Bronchial epithelial cell (primary cell): ENCODE results near the gene HAPSTR1. TPM values are rescaled to one million over a fixed set of nuclear protein-coding genes. Genes with fewer than 3 reads are reported as not detected.

Experiments
- DNase-seq: peaks from one replicate; pipeline ENCODE4 v3.0.0-alpha.2; 2010; ENCODE audit warnings: low read depth
- FAIRE-seq: peaks from 2 replicates; lab custom pipeline; 2011; peaks lifted over from hg19 to GRCh38; lab: Jason Lieb, UNC
- H3K27me3 ChIP-seq: 2 replicates; pipeline ENCODE4 v1.5.1; 2011; ENCODE audit warnings: low read length; ENCODE audit not compliant: control insufficient read depth, insufficient read depth
- H3K36me3 ChIP-seq: 2 replicates; pipeline ENCODE4 v1.5.1; 2011; ENCODE audit warnings: low read length; ENCODE audit not compliant: control insufficient read depth, insufficient read depth
- H3K4me3 ChIP-seq: 2 replicates; pipeline ENCODE4 v1.5.1; 2011; ENCODE audit warnings: mild to moderate bottlenecking, low read depth, low read length, control low read depth
- CTCF ChIP-seq: IDR thresholded peaks from 2 replicates; pipeline ENCODE4 v1.5.1; 2011; ENCODE audit warnings: mild to moderate bottlenecking, moderate library complexity, low read length, control low read depth, inconsistent platforms; ENCODE audit not compliant: insufficient read depth, severe bottlenecking
- total RNA-seq: library from RNA; depleted of rRNA; stranded (reverse); fragments of >200 nt; gene quantifications from 2 replicates; pipeline ENCODE4 v1.2.1, GENCODE V29; 2014

Gene HAPSTR1
- total RNA-seq, 1 donor from 2014 or later: 66.1 TPM

- no peak for TF ChIP-seq CTCF
- FAIRE-seq (no peak), DNase-seq (no peak)
- H3K4me3 ChIP-seq: peak overlapping the region; percentile 63
- H3K27me3 ChIP-seq: no peaks in the 10 kb centered on the region
- H3K36me3 ChIP-seq: peaks cover 6% of the 10 kb centered on the region
Observed at GRCh38 chr16:9090101-9090959, 1.1 kb upstream of the HAPSTR1 start.

GRCh38 chr16:9091867-9092281 lies 430 bp downstream of the HAPSTR1 start:
- H3K27me3 ChIP-seq: no peaks in the 10 kb centered on the region
- DNase-seq: no peak
- FAIRE-seq: no peak
- no peak for TF ChIP-seq CTCF
- peak overlapping the region; percentile 81 for H3K4me3 ChIP-seq
- H3K36me3 ChIP-seq: peaks cover 6% of the 10 kb centered on the region

GRCh38 chr16:9092282-9092977 lies 986 bp downstream of the HAPSTR1 start:
- FAIRE-seq (no peak), DNase-seq (no peak)
- no peaks in the 10 kb centered on the region for H3K27me3 ChIP-seq
- peaks cover 7% of the 10 kb centered on the region for H3K36me3 ChIP-seq
- no peak for TF ChIP-seq CTCF
- peak overlapping the region; percentile 81 for H3K4me3 ChIP-seq

GRCh38 chr16:9092978-9093344 lies 1.5 kb downstream of the HAPSTR1 start:
- no peak for FAIRE-seq
- no peak for DNase-seq
- no peak for TF ChIP-seq CTCF

GRCh38 chr16:9094011-9094846 lies 2.8 kb downstream of the HAPSTR1 start:
- Histone ChIP-seq H3K36me3 (peaks cover 7% of the 10 kb centered on the region), H3K27me3 (no peaks in the 10 kb centered on the region), H3K4me3 (peak overlapping the region; percentile 81)
- FAIRE-seq: no peak
- TF ChIP-seq CTCF: no peak
- DNase-seq: no peak

More at GRCh38 chr16:9092978-9093344, 1.5 kb downstream of the HAPSTR1 start:
- Histone ChIP-seq H3K27me3 (no peaks in the 10 kb centered on the region), H3K4me3 (peak overlapping the region; percentile 81), H3K36me3 (peaks cover 7% of the 10 kb centered on the region)
